A549 (cell line): ENCODE results near the gene RSAD1. TPM values are rescaled to one million over a fixed set of nuclear protein-coding genes. Genes with fewer than 3 reads are reported as not detected.

Experiments
- ATAC-seq, 2 experiments: fragments of 200-7000 bp in 1 of 2; fragments of >200 bp in 1 of 2; cut with Nextera tagmentation in 1 of 2; cut with Tn5 transposase in 1 of 2; 3 replicates each; pipeline versions ENCODE4 v1.8.0 to v1.9.1; 2018 to 2020; ENCODE audit warnings: mild to moderate bottlenecking in 1 of 2, moderate library complexity in 1 of 2
- CTCF ChIA-PET: fragments of 300-600 bp; sonication (Branson Sonifier 250); formaldehyde crosslinking; extraction: SDS; loops from one replicate; lab custom pipeline; 2021; ENCODE audit warnings: antibody characterized with exemption, inconsistent platforms; lab: Yijun Ruan, JAX
- POLR2A ChIA-PET: fragments of 350-600 bp; formaldehyde crosslinking; extraction: SDS; loops from one replicate; lab custom pipeline; 2021; ENCODE audit warnings: antibody characterized with exemption, inconsistent platforms; lab: Yijun Ruan, JAX
- DNase-seq, 2 experiments: peaks; one replicate each; pipeline versions ENCODE4 v3.0.0 to v3.0.0-alpha.2; 2011 to 2016; ENCODE audit warnings: low read depth in 1 of 2, low spot score in 1 of 2
- FAIRE-seq: peaks from 2 replicates; lab custom pipeline; 2011; peaks lifted over from hg19 to GRCh38; lab: Jason Lieb, UNC
- H3K27ac ChIP-seq, 2 experiments: fragments of >200 bp; sonication (Bioruptor Twin); formaldehyde crosslinking; 3 replicates each; pipeline ENCODE4 v1.5.1; 2016 to 2017
- H3K4me1 ChIP-seq: fragments of >200 bp; sonication (Bioruptor Twin); formaldehyde crosslinking; 3 replicates; pipeline ENCODE4 v1.6.1; 2016
- H3K4me2 ChIP-seq: fragments of >200 bp; sonication (Bioruptor Twin); formaldehyde crosslinking; 3 replicates; pipeline ENCODE4 v1.6.1; 2016
- H3K4me3 ChIP-seq: fragments of >200 bp; sonication (Bioruptor Twin); formaldehyde crosslinking; 3 replicates; pipeline ENCODE4 v1.5.1; 2016
- H3K9me3 ChIP-seq: fragments of >200 bp; sonication (Bioruptor Twin); formaldehyde crosslinking; 3 replicates; pipeline ENCODE4 v1.6.1; 2016
- BCL3 ChIP-seq: fragments of >200 bp; sonication (Bioruptor Twin); formaldehyde crosslinking; IDR thresholded peaks from 3 replicates; pipeline ENCODE4 v1.6.1; 2016
- CHD2 ChIP-seq: fragments of 150-350 bp; IDR thresholded peaks from 2 replicates; pipeline ENCODE4 v1.6.1; 2014; ENCODE audit warnings: low read length; ENCODE audit not compliant: partially characterized antibody
- EP300 ChIP-seq, 2 experiments: fragments of >200 bp; sonication (Bioruptor Twin); formaldehyde crosslinking; IDR thresholded peaks; 2 replicates in 1 of 2; 3 replicates in 1 of 2; pipeline ENCODE4 v1.6.1; 2016 to 2017
- HOXB5 ChIP-seq: fragments of 250-450 bp; sonication (Bioruptor Pico); IDR thresholded peaks from 2 replicates; pipeline ENCODE4 v1.5.0; 2020; ENCODE audit warnings: mild to moderate bottlenecking, moderate library complexity
- JUN ChIP-seq, 2 experiments: fragments of >200 bp; sonication (Bioruptor Twin); formaldehyde crosslinking; IDR thresholded peaks; 2 replicates in 1 of 2; 3 replicates in 1 of 2; pipeline ENCODE4 v1.6.1; 2016 to 2017
- JUNB ChIP-seq: fragments of >200 bp; sonication (Bioruptor Twin); formaldehyde crosslinking; IDR thresholded peaks from 2 replicates; pipeline ENCODE4 v1.6.1; 2016
- MAX ChIP-seq: IDR thresholded peaks from 2 replicates; pipeline ENCODE4 v1.6.1; 2012
- MYC ChIP-seq: IDR thresholded peaks from 2 replicates; pipeline ENCODE4 v1.6.1; 2012; ENCODE audit warnings: mild to moderate bottlenecking, inconsistent platforms, low read length, improper control_type of control experiment, borderline replicate concordance
- NFE2L2 ChIP-seq: fragments of 150-350 bp; conservative IDR thresholded peaks from 2 replicates; pipeline ENCODE4 v1.6.1; 2014; ENCODE audit warnings: low read length
- NPAS2 ChIP-seq: fragments of 250-450 bp; sonication (Bioruptor Pico); IDR thresholded peaks from 2 replicates; pipeline ENCODE4 v1.8.0; 2022; ENCODE audit warnings: mild to moderate bottlenecking, moderate library complexity, borderline replicate concordance
- REST ChIP-seq: fragments of 200-600 bp; sonication (generic); IDR thresholded peaks from 2 replicates; pipeline ENCODE4 v1.6.1; 2016; ENCODE audit warnings: antibody characterized with exemption, mild to moderate bottlenecking, moderate library complexity
- SMC3 ChIP-seq: fragments of >200 bp; sonication (Bioruptor Twin); formaldehyde crosslinking; IDR thresholded peaks from 3 replicates; pipeline ENCODE4 v1.6.1; 2018; ENCODE audit warnings: inconsistent platforms
- TFCP2L1 ChIP-seq: fragments of 250-450 bp; sonication (Bioruptor Pico); IDR thresholded peaks from 2 replicates; pipeline ENCODE4 v1.5.0; 2021; ENCODE audit warnings: mild to moderate bottlenecking
- ZSCAN20 ChIP-seq: fragments of 250-450 bp; sonication (Bioruptor Pico); IDR thresholded peaks from 2 replicates; pipeline ENCODE4 v1.8.0; 2022; ENCODE audit warnings: mild to moderate bottlenecking, moderate library complexity
- WGBS: methylation state at CpG from one replicate; pipeline ENCODE4 v1.1.6; 2017; ENCODE audit errors: missing lambda C conversion rate; 5-methylcytosine and 5-hydroxymethylcytosine counted together
- polyA plus RNA-seq, 4 experiments: library from polyadenylated mRNA; depleted of rRNA in 3 of 4; stranded (reverse); fragments of >200 nt; fragmentation: RNase III in 1 of 4; extraction: RNeasy Plus Mini Kit Qiagen cat#74134 plus additional on column Dnase treatment in 1 of 4; gene quantifications; 2 replicates in 3 of 4; 3 replicates in 1 of 4; pipeline ENCODE4 v1.2.3, GENCODE V29; 2011 to 2017
- TF ChIP-seq, protein P1 (sequence below): fragments of >200 bp; sonication (Bioruptor Twin); formaldehyde crosslinking; IDR thresholded peaks from 2 replicates; pipeline ENCODE4 v1.6.1; 2016
- TF ChIP-seq, protein P2 (sequence below): fragments of >200 bp; sonication (Bioruptor Twin); formaldehyde crosslinking; IDR thresholded peaks from 3 replicates; pipeline ENCODE4 v1.5.1; 2016
- TF ChIP-seq, protein P3 (sequence below): fragments of 250-450 bp; sonication (Bioruptor Pico); IDR thresholded peaks from 2 replicates; pipeline ENCODE4 v1.5.0; 2021; ENCODE audit warnings: mild to moderate bottlenecking, moderate library complexity, borderline replicate concordance
- TF ChIP-seq, protein P4 (sequence below): IDR thresholded peaks from 2 replicates; pipeline ENCODE4 v1.6.1; 2012; ENCODE audit warnings: low read depth, borderline replicate concordance

The RSAD1 gene
- polyA plus RNA-seq, 2 of the 4 experiments (the other 2 are of a cell fraction) = 38.2 to 42.0 TPM

GRCh38 chr17:50506298-50506697, 27.6 kb downstream of the RSAD1 start:
- no peak for TF ChIP-seq CHD2
- 84% methylated on average over 7 of the region's 7 CpGs for WGBS
- CTCF ChIA-PET = interaction anchor here (1.0 to 10.1 kb wide), 9 partner anchors 10 to 277 kb away, joined by 3 to 119 read pairs (median 5); partner anchors contain the start of gene RSAD1

GRCh38 chr17:50507871-50508572, 29.4 kb downstream of the RSAD1 start, which contains the start of gene MYCBPAP:
Gene MYCBPAP, plus strand, starts transcription at chr17:50508439. Its CDS starts 236 bp downstream, at chr17:50508675.
- 47% methylated on average over 27 of the region's 66 CpGs for WGBS
- peak; percentile 81 to 83 for DNase-seq
- POLR2A ChIA-PET = no interaction called here
- CTCF ChIA-PET = interaction anchor here (0.8 to 10.1 kb wide), 6 partner anchors 8 to 142 kb away, joined by 3 to 119 read pairs (median 8); partner anchors contain the start of gene RSAD1
- Histone ChIP-seq H3K4me1 (peaks cover 16% of the 10 kb centered on the region; the same call in 2 of the 3 replicates), H3K4me3 (peak within 1 kb of the TSS; percentile 54), H3K27ac (peak within 1 kb of the TSS; percentile 77 to 89), H3K9me3 (no peaks in the 10 kb centered on the region), H3K4me2 (peak within 1 kb of the TSS; percentile 90)
- FAIRE-seq = no peak
- TF ChIP-seq, protein P1, sequence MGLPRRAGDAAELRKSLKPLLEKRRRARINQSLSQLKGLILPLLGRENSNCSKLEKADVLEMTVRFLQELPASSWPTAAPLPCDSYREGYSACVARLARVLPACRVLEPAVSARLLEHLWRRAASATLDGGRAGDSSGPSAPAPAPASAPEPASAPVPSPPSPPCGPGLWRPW = no peak
- TF ChIP-seq JUNB = no peak
- TF ChIP-seq, protein P2, sequence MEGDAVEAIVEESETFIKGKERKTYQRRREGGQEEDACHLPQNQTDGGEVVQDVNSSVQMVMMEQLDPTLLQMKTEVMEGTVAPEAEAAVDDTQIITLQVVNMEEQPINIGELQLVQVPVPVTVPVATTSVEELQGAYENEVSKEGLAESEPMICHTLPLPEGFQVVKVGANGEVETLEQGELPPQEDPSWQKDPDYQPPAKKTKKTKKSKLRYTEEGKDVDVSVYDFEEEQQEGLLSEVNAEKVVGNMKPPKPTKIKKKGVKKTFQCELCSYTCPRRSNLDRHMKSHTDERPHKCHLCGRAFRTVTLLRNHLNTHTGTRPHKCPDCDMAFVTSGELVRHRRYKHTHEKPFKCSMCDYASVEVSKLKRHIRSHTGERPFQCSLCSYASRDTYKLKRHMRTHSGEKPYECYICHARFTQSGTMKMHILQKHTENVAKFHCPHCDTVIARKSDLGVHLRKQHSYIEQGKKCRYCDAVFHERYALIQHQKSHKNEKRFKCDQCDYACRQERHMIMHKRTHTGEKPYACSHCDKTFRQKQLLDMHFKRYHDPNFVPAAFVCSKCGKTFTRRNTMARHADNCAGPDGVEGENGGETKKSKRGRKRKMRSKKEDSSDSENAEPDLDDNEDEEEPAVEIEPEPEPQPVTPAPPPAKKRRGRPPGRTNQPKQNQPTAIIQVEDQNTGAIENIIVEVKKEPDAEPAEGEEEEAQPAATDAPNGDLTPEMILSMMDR = peak; percentile 39
- TF ChIP-seq, protein P3, sequence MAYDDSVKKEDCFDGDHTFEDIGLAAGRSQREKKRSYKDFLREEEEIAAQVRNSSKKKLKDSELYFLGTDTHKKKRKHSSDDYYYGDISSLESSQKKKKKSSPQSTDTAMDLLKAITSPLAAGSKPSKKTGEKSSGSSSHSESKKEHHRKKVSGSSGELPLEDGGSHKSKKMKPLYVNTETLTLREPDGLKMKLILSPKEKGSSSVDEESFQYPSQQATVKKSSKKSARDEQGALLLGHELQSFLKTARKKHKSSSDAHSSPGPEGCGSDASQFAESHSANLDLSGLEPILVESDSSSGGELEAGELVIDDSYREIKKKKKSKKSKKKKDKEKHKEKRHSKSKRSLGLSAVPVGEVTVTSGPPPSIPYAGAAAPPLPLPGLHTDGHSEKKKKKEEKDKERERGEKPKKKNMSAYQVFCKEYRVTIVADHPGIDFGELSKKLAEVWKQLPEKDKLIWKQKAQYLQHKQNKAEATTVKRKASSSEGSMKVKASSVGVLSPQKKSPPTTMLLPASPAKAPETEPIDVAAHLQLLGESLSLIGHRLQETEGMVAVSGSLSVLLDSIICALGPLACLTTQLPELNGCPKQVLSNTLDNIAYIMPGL = 0 out of 2 replicates have a peak, but pooled peaks have one; percentile 31
- TF ChIP-seq JUN (IDR thresholded peaks at IDR 0.05) = peak in 1 of 2 experiments; percentile 55; a peak in 1 of 5 replicates
- 0 out of 3 replicates have a peak, but pooled peaks have one; percentile 60 for TF ChIP-seq BCL3
- TF ChIP-seq, protein P4, sequence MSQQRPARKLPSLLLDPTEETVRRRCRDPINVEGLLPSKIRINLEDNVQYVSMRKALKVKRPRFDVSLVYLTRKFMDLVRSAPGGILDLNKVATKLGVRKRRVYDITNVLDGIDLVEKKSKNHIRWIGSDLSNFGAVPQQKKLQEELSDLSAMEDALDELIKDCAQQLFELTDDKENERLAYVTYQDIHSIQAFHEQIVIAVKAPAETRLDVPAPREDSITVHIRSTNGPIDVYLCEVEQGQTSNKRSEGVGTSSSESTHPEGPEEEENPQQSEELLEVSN = peak; percentile 92
- TF ChIP-seq EP300 (IDR thresholded peaks at IDR 0.05) = no peak
- TF ChIP-seq MAX = peak; percentile 76
- TF ChIP-seq NFE2L2 = no peak
- TF ChIP-seq MYC = peak; percentile 29; the same call in 1 of the 2 replicates
- no peak for TF ChIP-seq REST
- TF ChIP-seq SMC3 = 0 out of 3 replicates have a peak, but pooled peaks have one; percentile 24
- no peak for TF ChIP-seq NPAS2
- TF ChIP-seq HOXB5 (CRISPR knock-in tag) = 0 out of 2 replicates have a peak, but pooled peaks have one; percentile 36
- TF ChIP-seq TFCP2L1 = no peak
- TF ChIP-seq ZSCAN20 = no peak
- peak; percentile 76 to 85 for ATAC-seq

More at GRCh38 chr17:50506298-50506697, 27.6 kb downstream of the RSAD1 start:
- FAIRE-seq = no peak
- Histone ChIP-seq H3K4me1 (peaks cover 16% of the 10 kb centered on the region; the same call in 2 of the 3 replicates), H3K27ac (no peak overlapping the region), H3K4me2 (no peak overlapping the region), H3K9me3 (no peaks in the 10 kb centered on the region), H3K4me3 (no peak overlapping the region)
- POLR2A ChIA-PET = no interaction called here
- no peak for DNase-seq
- ATAC-seq = no peak
